AG08396 (cell line): Measurements from ENCODE around the gene PITPNM1.
"Not testable (repeated sequence)": the region's sequence is repeated elsewhere in the genome, so short reads cannot be mapped to it uniquely, and the experiment has no call there.

Experiments
- DNase-seq: peaks from one replicate; pipeline ENCODE4 v3.0.0; 2012; ENCODE audit warnings: low spot score, mixed read lengths

PITPNM1 gene

DNA sequence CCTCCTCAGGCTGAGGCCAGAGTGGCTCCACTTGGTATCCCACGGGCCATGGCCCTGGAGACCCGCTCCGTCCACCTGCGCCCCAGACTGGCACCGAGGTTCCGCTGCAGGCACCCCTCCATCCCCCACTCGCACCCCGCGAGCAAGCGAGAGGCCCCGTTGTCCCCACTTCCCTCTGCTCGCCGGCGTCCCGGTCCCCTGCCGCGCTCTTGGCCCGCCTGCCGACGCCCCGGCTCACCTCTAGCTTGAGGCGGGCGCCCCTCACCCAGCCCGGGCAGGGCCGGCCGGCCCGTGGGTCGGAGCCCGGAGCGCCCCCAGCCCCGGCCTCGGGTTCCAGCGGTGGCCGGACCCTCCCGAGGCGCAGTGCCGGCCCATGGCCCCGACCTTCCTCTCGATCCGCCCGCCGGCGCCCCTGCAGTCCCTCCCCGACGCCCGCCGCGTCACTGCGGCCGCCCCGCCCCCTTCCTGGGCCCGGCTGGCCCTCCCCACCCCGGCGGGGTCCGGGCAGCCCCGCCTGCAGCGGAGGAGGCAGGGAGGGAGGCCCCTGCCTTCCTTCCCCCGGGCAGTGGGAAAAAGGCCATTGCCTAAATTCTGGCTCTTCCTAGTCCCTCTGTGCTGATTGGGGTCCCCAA is at the start of gene PITPNM1:
PITPNM1 (minus strand) TSS at position 414 of the 632 bp plus-strand sequence. CDS start 1,183 bp downstream, outside the sequence.
- DNase-seq = peak; percentile 80

- not testable (repeated sequence) for DNase-seq
Observed at GRCh38 chr11:67551697-67552096, 46.5 kb upstream of the PITPNM1 start.

- no peak for DNase-seq
Observed at GRCh38 chr11:67551127-67551526, 46.0 kb upstream of the PITPNM1 start.

DNA sequence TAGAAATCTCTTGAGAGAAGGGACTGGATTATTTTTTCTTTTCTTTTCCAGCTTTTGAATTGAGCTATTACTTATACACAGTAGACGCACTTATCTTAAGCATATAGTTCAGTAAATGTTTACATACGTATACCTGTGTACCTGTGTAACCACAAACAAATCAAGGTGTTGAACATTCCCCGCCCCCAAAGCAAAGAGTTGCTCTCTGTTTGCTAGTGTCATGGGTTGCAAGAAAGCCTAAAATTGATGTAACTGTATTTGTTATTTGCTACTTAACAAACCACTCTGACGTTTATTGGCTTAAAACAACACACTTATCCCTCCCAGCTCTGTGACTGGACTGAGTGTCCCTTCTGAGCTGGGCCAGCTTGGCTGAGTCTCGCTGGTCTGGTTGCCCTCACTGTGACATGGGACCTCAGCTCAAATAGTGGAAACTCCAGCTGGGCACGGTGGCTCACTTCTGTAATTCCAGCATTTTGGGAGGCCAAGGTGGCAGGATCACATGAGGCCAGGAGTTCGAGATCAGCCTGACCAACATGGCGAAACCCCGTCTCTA is 43.5 kb upstream of the PITPNM1 start:
- no peak for DNase-seq

DNA sequence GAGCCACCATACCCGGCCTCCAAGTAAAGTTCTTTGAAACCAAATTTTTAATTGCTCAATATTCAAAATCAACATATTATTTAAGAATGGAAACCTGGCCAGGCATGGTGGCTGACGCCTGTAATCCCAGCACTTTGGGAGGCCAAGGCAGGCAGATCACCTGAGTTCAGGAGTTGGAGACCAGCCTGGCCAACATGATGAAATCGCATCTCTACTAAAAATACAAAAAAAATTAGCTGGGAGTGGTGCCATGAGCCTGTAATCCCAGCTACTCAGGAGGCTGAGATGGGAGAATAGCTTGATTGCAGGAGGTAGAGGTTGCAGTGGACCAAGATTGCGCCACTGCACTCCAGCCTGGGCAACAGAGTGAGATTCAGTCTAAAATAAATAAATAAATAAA is 42.9 kb upstream of the PITPNM1 start:
- DNase-seq = not testable (repeated sequence)

- DNase-seq = no peak
Observed at GRCh38 chr11:67545280-67545679, 40.1 kb upstream of the PITPNM1 start.

DNA sequence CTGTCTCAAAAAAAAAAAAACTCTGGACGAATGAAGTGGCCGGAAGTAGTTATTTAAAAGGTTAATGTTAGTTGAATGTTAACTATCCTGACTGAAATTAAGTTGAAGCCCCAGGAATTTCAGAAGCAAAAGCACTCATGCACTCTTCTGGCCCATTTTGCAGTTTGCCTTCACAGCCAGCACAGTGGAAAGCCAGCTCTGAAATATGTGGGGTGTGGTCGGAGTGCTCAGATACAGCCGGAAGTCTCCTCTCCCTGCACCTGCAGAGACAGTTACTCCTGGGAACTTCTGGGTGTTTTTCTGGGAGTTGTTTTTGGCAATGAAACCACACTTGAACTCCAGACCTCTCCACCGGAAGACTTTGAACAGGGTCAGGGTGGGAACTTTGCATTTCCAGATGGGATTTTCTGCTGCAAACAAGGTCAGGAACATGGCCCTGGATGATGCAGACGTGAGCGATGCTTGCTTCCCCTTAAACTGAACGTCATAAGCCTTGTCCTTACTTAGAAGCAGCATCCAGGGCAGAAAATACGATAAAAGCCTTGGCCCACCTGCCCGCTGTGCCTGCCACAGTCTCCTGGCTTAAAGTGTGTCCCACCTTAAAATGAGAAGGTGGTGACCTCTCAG is 39.6 kb upstream of the PITPNM1 start:
- no peak for DNase-seq

- no peak for DNase-seq
Observed at GRCh38 chr11:67543585-67543984, 38.4 kb upstream of the PITPNM1 start.

DNA sequence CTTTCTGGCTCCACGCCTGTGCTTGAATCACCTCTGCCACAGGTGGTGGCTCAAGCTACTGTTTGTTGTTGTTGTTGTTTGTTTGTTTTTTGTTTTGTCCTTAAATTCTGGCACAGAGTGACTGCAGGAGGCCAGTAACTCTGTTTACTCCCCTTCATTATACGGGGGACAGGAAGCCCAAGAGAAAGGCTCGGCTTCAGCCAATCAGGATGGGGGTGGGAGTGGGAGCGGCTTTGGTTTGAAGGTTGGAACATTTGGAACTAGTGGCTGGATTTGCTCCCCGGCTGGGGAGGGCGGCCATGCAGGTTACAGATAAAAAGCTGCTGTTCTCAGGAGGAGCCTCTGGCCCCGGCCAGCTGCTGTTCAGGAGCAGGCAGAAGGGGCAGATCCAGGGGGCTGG is 37.8 kb upstream of the PITPNM1 start:
- DNase-seq = no peak

GRCh38 chr11:67542169-67542568 is 37.0 kb upstream of the PITPNM1 start:
- DNase-seq = no peak

GRCh38 chr11:67541198-67541597 is 36.0 kb upstream of the PITPNM1 start:
- no peak for DNase-seq

GRCh38 chr11:67539550-67539949 is 34.4 kb upstream of the PITPNM1 start:
- DNase-seq = no peak

DNA sequence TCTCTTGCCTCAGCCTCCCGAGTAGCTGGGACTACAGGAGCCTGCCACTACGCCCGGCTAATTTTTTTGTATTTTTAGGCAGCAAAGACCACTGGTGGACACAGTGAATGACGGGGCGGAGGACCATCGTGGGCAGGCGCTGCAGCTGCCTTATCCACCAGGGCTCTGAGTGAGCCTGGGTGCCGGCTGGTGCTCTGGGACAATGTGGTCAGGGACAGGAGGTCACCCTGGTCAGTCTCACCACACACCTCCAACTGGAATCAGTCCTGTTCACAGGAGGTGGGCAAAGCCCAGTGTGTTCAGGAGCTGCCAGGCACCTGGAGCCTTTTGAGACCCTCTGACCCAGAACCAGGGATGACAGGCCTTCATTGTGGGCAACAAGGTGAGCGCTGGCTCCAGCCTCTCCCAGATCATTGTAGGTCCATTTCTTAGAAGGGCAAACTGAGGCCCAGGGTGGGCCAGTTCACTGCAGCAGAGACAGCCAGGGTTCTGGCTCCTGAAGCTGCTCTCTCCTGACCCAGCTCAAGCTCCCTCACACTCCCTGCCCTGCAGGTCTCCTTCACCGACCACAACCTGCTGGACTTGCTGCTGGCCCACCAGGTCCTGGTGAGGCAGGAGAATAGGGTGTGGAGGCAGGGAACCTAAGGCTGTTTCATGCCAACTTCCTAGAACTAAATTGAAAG is 33.8 kb upstream of the PITPNM1 start:
- no peak for DNase-seq

DNA sequence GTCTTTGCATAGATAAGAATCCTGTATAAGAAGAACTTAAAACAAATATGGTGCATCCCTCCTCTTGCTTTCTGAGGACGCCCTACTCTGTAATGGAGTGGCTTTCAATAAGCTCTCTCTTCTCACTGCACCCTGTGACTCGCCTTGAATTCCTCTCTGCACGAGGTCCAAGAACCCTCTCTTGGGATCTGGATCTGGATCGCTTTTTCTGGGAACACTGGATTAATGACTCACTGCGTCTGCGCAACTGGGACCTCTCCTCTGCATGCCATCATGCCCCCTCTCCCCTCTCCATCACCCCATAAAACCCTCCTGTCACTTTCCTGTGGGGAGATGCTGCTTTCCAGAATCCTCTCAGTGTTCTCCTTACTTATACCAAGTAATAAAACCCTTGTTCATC is 33.1 kb upstream of the PITPNM1 start:
- no peak for DNase-seq

- no peak for DNase-seq
Observed at GRCh38 chr11:67535561-67535960, 30.4 kb upstream of the PITPNM1 start.

DNA sequence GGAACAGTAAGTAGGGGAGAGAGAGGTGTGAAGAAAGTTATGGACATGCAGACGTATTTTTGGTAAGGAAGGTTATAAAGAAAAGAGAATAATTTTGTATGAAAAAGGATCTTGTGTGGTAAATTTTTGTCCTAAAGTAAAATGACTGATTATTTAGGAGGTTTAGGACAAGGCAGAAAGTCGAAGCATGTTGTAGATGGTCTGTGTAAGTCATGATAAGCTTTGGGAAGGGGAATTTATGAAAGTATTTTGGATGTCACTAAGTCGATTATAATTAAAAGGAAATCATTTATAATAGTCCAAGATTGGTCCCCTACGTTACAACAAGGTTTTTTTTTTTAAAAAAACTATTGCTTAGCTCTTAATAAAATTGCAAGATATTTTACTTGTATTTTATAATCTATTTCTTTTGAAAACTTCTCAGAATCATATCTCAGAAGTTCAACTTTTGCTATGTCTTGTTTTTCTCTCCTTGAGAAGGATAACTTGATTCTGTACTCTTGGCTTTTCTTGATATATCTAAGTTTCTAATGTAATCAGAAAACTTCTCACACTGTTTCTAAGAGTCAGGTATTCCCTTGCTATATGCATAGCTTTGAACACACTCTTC is 29.0 kb upstream of the PITPNM1 start:
- DNase-seq = no peak

- no peak for DNase-seq
Observed at GRCh38 chr11:67532889-67533288, 27.7 kb upstream of the PITPNM1 start.

DNA sequence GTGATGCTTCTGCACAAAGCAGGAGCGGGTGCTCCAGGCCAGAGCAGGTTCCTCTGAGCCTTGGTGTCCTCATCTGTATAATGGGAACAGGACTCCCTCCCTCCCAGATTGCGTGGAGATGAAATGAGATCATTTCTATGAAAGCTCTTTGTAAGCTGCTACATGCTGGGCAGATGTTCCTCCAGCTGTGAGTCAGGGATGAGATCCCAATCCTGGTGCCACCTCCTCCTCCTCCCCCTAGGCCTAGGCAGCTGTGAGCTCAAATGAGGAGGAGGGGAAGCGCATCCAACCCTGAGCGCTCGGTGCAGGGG is 25.1 kb upstream of the PITPNM1 start:
- DNase-seq = no peak

GRCh38 chr11:67528376-67528775 is 23.2 kb upstream of the PITPNM1 start:
- DNase-seq = no peak

DNA sequence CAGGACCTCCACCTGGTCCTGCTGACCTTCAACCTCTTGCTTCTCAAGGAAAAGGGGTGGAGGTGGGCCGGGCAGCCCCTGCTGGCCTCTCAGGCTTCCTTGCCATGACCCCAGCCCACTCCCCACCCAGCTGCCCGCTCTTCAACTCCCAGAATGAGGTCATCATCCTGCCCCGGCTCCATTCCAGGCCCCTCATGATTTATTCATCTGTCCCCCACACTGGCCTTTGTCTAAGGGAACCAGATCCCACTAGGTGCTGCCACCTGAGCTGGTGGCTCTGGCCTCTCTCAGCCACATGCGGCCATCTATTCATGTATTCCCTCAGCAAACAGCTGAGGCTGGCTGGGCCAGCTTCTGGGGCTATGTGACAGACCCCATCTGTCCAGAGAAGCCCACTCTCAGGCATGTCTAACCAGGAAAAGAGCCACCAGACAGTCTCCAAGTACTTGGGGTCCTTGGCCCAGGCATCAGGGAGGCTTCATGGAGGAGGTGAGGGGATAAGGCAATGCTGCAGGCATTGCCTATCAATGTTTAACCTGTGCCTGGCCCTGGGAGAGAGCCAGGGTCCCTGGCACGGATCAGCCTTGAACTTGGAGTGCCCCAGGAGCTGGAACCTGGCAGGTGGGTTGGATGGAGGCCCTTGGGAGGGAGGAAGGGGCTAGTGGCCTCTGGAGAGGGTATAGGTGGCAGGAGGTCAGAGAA is 20.3 kb upstream of the PITPNM1 start:
- no peak for DNase-seq

GRCh38 chr11:67524480-67524808 is 19.3 kb upstream of the PITPNM1 start:
- no peak for DNase-seq
